Measurements from ENCODE around the gene SLC25A21. TPM values are rescaled to one million over a fixed set of nuclear protein-coding genes. Genes with fewer than 3 reads are reported as not detected.

Gene SLC25A21
- total RNA-seq, 6 experiments from 2014 or later, result 0.09 to 0.37 (median 0.18) TPM; not detected in 1

- Histone ChIP-seq H3K4me1 (no peaks in the 10 kb centered on the region), H3K27ac (no peak overlapping the region), H3K4me3 (no peak overlapping the region), H3K36me3 (no peaks in the 10 kb centered on the region), H3K9me3 (no peaks in the 10 kb centered on the region), H3K27me3 (no peaks in the 10 kb centered on the region)
- no peak for TF ChIP-seq CTCF (IDR thresholded peaks at IDR 0.05)
- no peak for TF ChIP-seq POLR2A (IDR thresholded peaks at IDR 0.05)
- DNase-seq (no peak), ATAC-seq (no peak)
- intact Hi-C loops (cut with DNase I), result no loop called here
- WGBS (ENCODE audit: insufficient coverage, low coverage, low lambda C conversion rate, missing lambda C conversion rate), result 87% methylated on average over 7 of the region's 7 CpGs
Measured at GRCh38 chr14:36955967-36956366, 216.4 kb downstream of the SLC25A21 start.

GRCh38 chr14:36955376-36955775 lies 217.0 kb downstream of the SLC25A21 start:
- Histone ChIP-seq H3K9me3 (no peaks in the 10 kb centered on the region), H3K36me3 (no peaks in the 10 kb centered on the region), H3K4me1 (no peaks in the 10 kb centered on the region), H3K27me3 (no peaks in the 10 kb centered on the region), H3K4me3 (no peak overlapping the region), H3K27ac (no peak overlapping the region)
- TF ChIP-seq POLR2A (IDR thresholded peaks at IDR 0.05) (no peak), CTCF (IDR thresholded peaks at IDR 0.05) (no peak)
- intact Hi-C loops (cut with DNase I), result no loop called here
- ATAC-seq, result no peak
- DNase-seq, result no peak

GRCh38 chr14:36952689-36953088 lies 219.7 kb downstream of the SLC25A21 start:
- no peaks in the 10 kb centered on the region for H3K36me3 ChIP-seq
- DNase-seq (no peak), ATAC-seq (no peak)
- no peak overlapping the region for H3K4me3 ChIP-seq
- intact Hi-C loops (cut with DNase I), result no loop called here
- H3K9me3 ChIP-seq, result no peaks in the 10 kb centered on the region
- no peak overlapping the region for H3K27ac ChIP-seq
- no peaks in the 10 kb centered on the region for H3K4me1 ChIP-seq
- TF ChIP-seq CTCF (IDR thresholded peaks at IDR 0.05) (no peak), POLR2A (IDR thresholded peaks at IDR 0.05) (no peak)
- H3K27me3 ChIP-seq, result no peaks in the 10 kb centered on the region
- 90% methylated on average over 3 of the region's 3 CpGs for WGBS (ENCODE audit: insufficient coverage, low coverage, low lambda C conversion rate, missing lambda C conversion rate)

- Histone ChIP-seq H3K4me1 (no peaks in the 10 kb centered on the region), H3K27ac (no peak overlapping the region), H3K9me3 (no peaks in the 10 kb centered on the region), H3K27me3 (no peaks in the 10 kb centered on the region), H3K4me3 (no peak overlapping the region), H3K36me3 (no peaks in the 10 kb centered on the region)
- 54% methylated on average over 2 of the region's 2 CpGs for WGBS (ENCODE audit: insufficient coverage, low coverage, low lambda C conversion rate, missing lambda C conversion rate)
- no peak for TF ChIP-seq CTCF (IDR thresholded peaks at IDR 0.05)
- no peak for TF ChIP-seq POLR2A (IDR thresholded peaks at IDR 0.05)
- intact Hi-C loops (cut with DNase I), result no loop called here
- no peak for DNase-seq
- no peak for ATAC-seq
Measured at GRCh38 chr14:36951380-36951911, 221.0 kb downstream of the SLC25A21 start.

DNA sequence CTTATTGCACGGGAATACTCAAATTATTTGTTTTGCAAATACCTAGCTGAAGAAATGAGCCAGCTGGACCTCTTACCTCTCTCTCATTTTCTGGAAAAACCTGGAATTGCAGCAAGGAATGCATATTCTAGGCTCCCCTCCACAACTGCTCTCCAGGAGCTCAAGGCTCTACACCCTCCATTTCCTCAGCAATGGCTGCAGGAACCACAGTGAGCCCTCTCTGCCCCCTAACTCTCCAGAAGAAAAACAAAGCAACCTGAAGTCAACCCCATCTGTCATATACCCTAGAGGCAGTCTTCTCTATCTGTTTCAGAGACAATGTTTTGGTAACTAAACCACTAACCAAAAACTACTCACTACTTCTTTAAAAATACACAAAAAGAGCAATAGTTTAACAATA lies 221.6 kb downstream of the SLC25A21 start:
- H3K9me3 ChIP-seq, result no peaks in the 10 kb centered on the region
- no peaks in the 10 kb centered on the region for H3K27me3 ChIP-seq
- 38% methylated on average over 1 of the region's 1 CpG for WGBS (ENCODE audit: insufficient coverage, low coverage, low lambda C conversion rate, missing lambda C conversion rate)
- intact Hi-C loops (cut with DNase I), result no loop called here
- TF ChIP-seq POLR2A (IDR thresholded peaks at IDR 0.05) (no peak), CTCF (IDR thresholded peaks at IDR 0.05) (no peak)
- H3K36me3 ChIP-seq, result no peaks in the 10 kb centered on the region
- DNase-seq (no peak), ATAC-seq (no peak)
- H3K4me3 ChIP-seq, result no peak overlapping the region
- H3K27ac ChIP-seq, result no peak overlapping the region
- H3K4me1 ChIP-seq, result no peaks in the 10 kb centered on the region
